NCI-H128 (cell line): ENCODE measurements around the gene CFAP58.

ENCODE experiments used
- DNase-seq: peaks from one replicate; lab custom pipeline; 2025; ENCODE audit not compliant: unreplicated experiment; lab: John Stamatoyannopoulos, UW

The CFAP58 gene

GRCh38 chr10:104322416-104322782, 31.2 kb upstream of the CFAP58 start:
- no peak for DNase-seq

GRCh38 chr10:104323085-104323484, 30.5 kb upstream of the CFAP58 start:
- DNase-seq: no peak

GRCh38 chr10:104323760-104324201, 29.9 kb upstream of the CFAP58 start:
- DNase-seq: no peak

- no peak for DNase-seq
Measured at GRCh38 chr10:104324221-104324686, 29.4 kb upstream of the CFAP58 start.

GRCh38 chr10:104324931-104325330, 28.7 kb upstream of the CFAP58 start:
- no peak for DNase-seq

GRCh38 chr10:104325436-104326435, 27.9 kb upstream of the CFAP58 start:
- no peak for DNase-seq

- DNase-seq: no peak
Measured at GRCh38 chr10:104326991-104327610, 26.5 kb upstream of the CFAP58 start.

- DNase-seq: no peak
Measured at GRCh38 chr10:104327745-104328645, 25.6 kb upstream of the CFAP58 start.

- DNase-seq: no peak
Measured at GRCh38 chr10:104328646-104328895, 25.1 kb upstream of the CFAP58 start.

- no peak for DNase-seq
Measured at GRCh38 chr10:104328896-104329710, 24.5 kb upstream of the CFAP58 start.

GRCh38 chr10:104329735-104330134, 23.9 kb upstream of the CFAP58 start:
- DNase-seq: no peak

GRCh38 chr10:104330168-104331110, 23.2 kb upstream of the CFAP58 start:
- DNase-seq: no peak

GRCh38 chr10:104331208-104331838, 22.3 kb upstream of the CFAP58 start:
- no peak for DNase-seq

GRCh38 chr10:104332243-104333031, 21.2 kb upstream of the CFAP58 start:
- no peak for DNase-seq

- no peak for DNase-seq
Measured at GRCh38 chr10:104333032-104333727, 20.5 kb upstream of the CFAP58 start.

GRCh38 chr10:104333728-104334373, 19.8 kb upstream of the CFAP58 start:
- no peak for DNase-seq

- no peak for DNase-seq
Measured at GRCh38 chr10:104334561-104334960, 19.1 kb upstream of the CFAP58 start.
